Measurements from ENCODE around the gene RBPMS2. TPM values are rescaled to one million over a fixed set of nuclear protein-coding genes. Genes with fewer than 3 reads are reported as not detected.

RBPMS2 gene
- total and polyA plus RNA-seq, 2 of the 8 experiments (the other 6 are each of a cell fraction or from before 2014, with no cell fraction given): 55.8 to 238 TPM

DNA sequence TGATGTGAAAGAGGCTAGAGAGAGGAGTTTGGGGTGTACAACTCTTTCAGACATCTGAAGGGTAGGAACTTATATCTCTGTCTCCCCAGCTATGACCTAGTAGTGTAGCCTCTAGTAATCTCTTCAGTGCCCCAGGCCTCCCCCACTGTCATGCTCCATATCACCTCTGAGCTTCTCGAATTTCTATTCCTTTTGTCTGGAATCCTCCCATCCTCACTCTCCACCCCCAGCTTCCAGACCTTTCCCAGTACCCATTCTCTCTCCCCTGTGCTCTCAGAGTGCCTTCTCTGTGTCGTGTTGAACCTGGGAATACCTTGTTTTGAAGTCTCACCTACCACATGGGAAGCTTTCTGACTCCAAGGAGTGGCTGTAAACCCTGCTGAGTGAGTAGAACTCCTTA lies 3.6 kb upstream of the RBPMS2 start:
- Histone ChIP-seq H3K18ac (ENCODE audit: extremely low read depth, low read length) (peak overlapping the region; percentile 11; the same call in 1 of the 2 replicates), H3K79me1 (ENCODE audit: low read depth, low read length) (no peaks in the 10 kb centered on the region), H3K4ac (replicated peaks; ENCODE audit: insufficient read length, low read depth, low read length) (peak overlapping the region; percentile 61), H3K9ac (replicated peaks in 1 of 4; ENCODE audit: extremely low read depth in 1 of 4, low read depth in 3 of 4, low read length in 3 of 4) (no peak overlapping the region), H4K91ac (replicated peaks; ENCODE audit: insufficient read length, low read length) (no peak overlapping the region), H2AFZ (ENCODE audit: low read length) (no peak overlapping the region), H3K27ac (ENCODE audit: low read depth, low read length) (no peak overlapping the region), H3K4me1 (replicated peaks in 1 of 4; ENCODE audit: control insufficient read depth in 3 of 4, insufficient read depth in 4 of 4, low read length in 3 of 4) (peaks cover 8 to 22% (median 16%) of the 10 kb centered on the region in 4 experiments), H2BK5ac (ENCODE audit: low read depth, low read length) (peak overlapping the region; percentile 6; the same call in 1 of the 2 replicates), H3K79me2 (ENCODE audit: control insufficient read depth in 1 of 2, insufficient read depth in 2 of 2, low read length in 2 of 2) (peaks cover 10 to 31% of the 10 kb centered on the region in 2 experiments), H2AK5ac (ENCODE audit: low read depth, low read length) (no peak overlapping the region; the same call in 1 of the 2 replicates), H3K23ac (ENCODE audit: insufficient read length) (no peak overlapping the region), H2BK15ac (ENCODE audit: low read length) (peak overlapping the region; percentile 22; the same call in 1 of the 2 replicates), H3K14ac (ENCODE audit: insufficient read length) (no peak overlapping the region), H3K9me3 (ENCODE audit: insufficient read depth in 2 of 2, low read depth in 1 of 2, low read length in 1 of 2) (no peaks in the 10 kb centered on the region), H3K27me3 (replicated peaks in 1 of 4; ENCODE audit: control insufficient read depth in 3 of 4, extremely low read depth in 1 of 4, insufficient read depth in 3 of 4, low read length in 3 of 4) (no peaks in the 10 kb centered on the region), H3K56ac (replicated peaks; ENCODE audit: insufficient read length, low read depth, low read length) (no peak overlapping the region), H4K20me1 (replicated peaks in 1 of 2; ENCODE audit: control insufficient read depth in 1 of 2, insufficient read depth in 2 of 2, low read length in 2 of 2) (no peaks in the 10 kb centered on the region), H2BK120ac (replicated peaks; ENCODE audit: low read depth, low read length) (no peak overlapping the region), H3K4me2 (ENCODE audit: insufficient read depth in 1 of 2, low read depth in 2 of 2, low read length in 2 of 2) (peak overlapping the region in 1 of 2 experiments; percentile 31; a peak in 2 of 4 replicates), H3K36me3 (ENCODE audit: control insufficient read depth in 2 of 4, insufficient read depth in 4 of 4, low read length in 3 of 4) (no peaks in the 10 kb centered on the region), H3K4me3 (ENCODE audit: extremely low read depth in 1 of 4, insufficient read depth in 2 of 4, low read depth in 3 of 4, low read length in 4 of 4) (no peak overlapping the region), H4K8ac (ENCODE audit: extremely low read depth, insufficient read depth, low read length) (no peak overlapping the region), H4K5ac (ENCODE audit: insufficient read length, low read depth, low read length) (no peak overlapping the region), H3K23me2 (ENCODE audit: low read depth, low read length) (peaks cover 3% of the 10 kb centered on the region; the same call in 1 of the 2 replicates), H2BK12ac (ENCODE audit: low read depth, low read length) (peak overlapping the region; percentile 78; the same call in 1 of the 2 replicates), H2BK20ac (ENCODE audit: low read length) (no peak overlapping the region; the same call in 1 of the 2 replicates)
- FAIRE-seq (peak; percentile 24), DNase-seq (ENCODE audit: low read depth in 1 of 2, low spot score in 2 of 2) (no peak)
- POLR2A ChIA-PET (ENCODE audit: partially characterized antibody): interaction anchor here (0.5 to 25.1 kb wide), 10 partner anchors 13 to 80 kb away, joined by 3 to 748 read pairs (median 4); no protein-coding TSS in a partner anchor
- no peak for TF ChIP-seq EZH2 (IDR thresholded peaks at IDR 0.05; ENCODE audit: low read depth, low read length, severe bottlenecking)
- TF ChIP-seq, protein P1, sequence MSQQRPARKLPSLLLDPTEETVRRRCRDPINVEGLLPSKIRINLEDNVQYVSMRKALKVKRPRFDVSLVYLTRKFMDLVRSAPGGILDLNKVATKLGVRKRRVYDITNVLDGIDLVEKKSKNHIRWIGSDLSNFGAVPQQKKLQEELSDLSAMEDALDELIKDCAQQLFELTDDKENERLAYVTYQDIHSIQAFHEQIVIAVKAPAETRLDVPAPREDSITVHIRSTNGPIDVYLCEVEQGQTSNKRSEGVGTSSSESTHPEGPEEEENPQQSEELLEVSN (IDR thresholded peaks at IDR 0.05): no peak
- CTCF ChIA-PET (ENCODE audit: partially characterized antibody): interaction anchor here (0.6 to 10.7 kb wide), 11 partner anchors 10 to 84 kb away, joined by 3 to 129 read pairs (median 4); no protein-coding TSS in a partner anchor
- WGBS, 2 experiments (ENCODE audit: extremely low coverage in 1 of 2, insufficient coverage in 1 of 2, insufficient read length in 1 of 2, insufficient replicate concordance in 2 of 2, low coverage in 1 of 2, low lambda C conversion rate in 2 of 2, missing lambda C conversion rate in 1 of 2): 38% methylated on average over 2 of the region's 2 CpGs; no CpG with 5 or more reads in 1 of the 2 experiments

Measured in H1 (cell line).